Measurements from ENCODE around the gene AP5Z1.

Gene AP5Z1

GRCh38 chr7:4803397-4804241, 28.2 kb downstream of the AP5Z1 start:
- no peak for DNase-seq

- DNase-seq: no peak
Observed at GRCh38 chr7:4805110-4805983, 29.9 kb downstream of the AP5Z1 start.

GRCh38 chr7:4805984-4806300, 30.5 kb downstream of the AP5Z1 start:
- DNase-seq: no peak

- DNase-seq: no peak
Observed at GRCh38 chr7:4806983-4807597, 31.7 kb downstream of the AP5Z1 start.

- DNase-seq: no peak
Observed at GRCh38 chr7:4807598-4808016, 32.2 kb downstream of the AP5Z1 start.

- DNase-seq: no peak
Observed at GRCh38 chr7:4808026-4808425, 32.6 kb downstream of the AP5Z1 start.

- DNase-seq: no peak
Observed at GRCh38 chr7:4808565-4808964, 33.1 kb downstream of the AP5Z1 start.

- DNase-seq: no peak
Observed at GRCh38 chr7:4809091-4809591, 33.7 kb downstream of the AP5Z1 start.

- DNase-seq: no peak
Observed at GRCh38 chr7:4809666-4810065, 34.2 kb downstream of the AP5Z1 start.

- DNase-seq: no peak
Observed at GRCh38 chr7:4814433-4814832, 39.0 kb downstream of the AP5Z1 start.

- DNase-seq: no peak
Observed at GRCh38 chr7:4815121-4815520, 39.7 kb downstream of the AP5Z1 start.

- no peak for DNase-seq
Observed at GRCh38 chr7:4815609-4816418, 40.4 kb downstream of the AP5Z1 start.

GRCh38 chr7:4816419-4817080, 41.1 kb downstream of the AP5Z1 start:
- no peak for DNase-seq

GRCh38 chr7:4817178-4817901, 41.9 kb downstream of the AP5Z1 start:
- no peak for DNase-seq

GRCh38 chr7:4818000-4818794, 42.8 kb downstream of the AP5Z1 start:
- no peak for DNase-seq

- no peak for DNase-seq
Observed at GRCh38 chr7:4819560-4820404, 44.4 kb downstream of the AP5Z1 start.

GRCh38 chr7:4820405-4820966, 45.1 kb downstream of the AP5Z1 start:
- no peak for DNase-seq

- DNase-seq: no peak
Observed at GRCh38 chr7:4820967-4821471, 45.6 kb downstream of the AP5Z1 start.

GRCh38 chr7:4822677-4823076, 47.3 kb downstream of the AP5Z1 start:
- DNase-seq: no peak

Data from NCI-H2081 (cell line).